Thymus (tissue), 11 donors: ENCODE data around the gene PET100. TPM values are rescaled to one million over a fixed set of nuclear protein-coding genes. Genes with fewer than 3 reads are reported as not detected.
"Not testable (repeated sequence)": the region's sequence is repeated elsewhere in the genome, so short reads cannot be mapped to it uniquely, and the experiment has no call there.

ENCODE experiments used
- DNase-seq, 9 donors: peaks; one replicate each; pipeline ENCODE4 v3.0.0-alpha.2; 2013; ENCODE audit warnings: low spot score in 9 of 9, low read depth in 6 of 9, missing footprints in 1 of 9
- H3K27ac ChIP-seq, 2 donors: one replicate each; pipeline ENCODE4 v1.5.1; 2013; ENCODE audit warnings: control low read depth in 1 of 2, low read depth in 1 of 2, low read length in 1 of 2, mild to moderate bottlenecking in 1 of 2, moderate library complexity in 1 of 2
- H3K27me3 ChIP-seq, 2 donors: one replicate each; pipeline ENCODE4 v1.5.1; 2013; ENCODE audit warnings: low read length in 1 of 2; ENCODE audit not compliant: control insufficient read depth in 2 of 2, insufficient read depth in 1 of 2
- H3K36me3 ChIP-seq, 2 donors: one replicate each; pipeline ENCODE4 v1.5.1; 2013; ENCODE audit warnings: low read length in 1 of 2, mild to moderate bottlenecking in 1 of 2, moderate library complexity in 1 of 2; ENCODE audit not compliant: control insufficient read depth in 2 of 2, insufficient read depth in 2 of 2
- H3K4me1 ChIP-seq, 2 donors: one replicate each; pipeline ENCODE4 v1.5.1; 2013; ENCODE audit warnings: low read length in 2 of 2; ENCODE audit not compliant: control insufficient read depth in 2 of 2, insufficient read depth in 2 of 2
- H3K4me3 ChIP-seq, 2 donors: one replicate each; pipeline ENCODE4 v1.5.1; 2013; ENCODE audit warnings: low read length in 2 of 2, control low read depth in 1 of 2, mild to moderate bottlenecking in 1 of 2
- H3K9me3 ChIP-seq, 2 donors: one replicate each; pipeline ENCODE4 v1.5.1; 2013; ENCODE audit warnings: low read length in 1 of 2, mild to moderate bottlenecking in 1 of 2; ENCODE audit not compliant: control insufficient read depth in 2 of 2, insufficient read depth in 1 of 2
- WGBS: extraction: QIAGEN DNeasy Blood & Tissue Kit; methylation state at CpG from one replicate; pipeline ENCODE4 v1.1.7; 2013; 5-methylcytosine and 5-hydroxymethylcytosine counted together
- polyA plus RNA-seq: library from polyadenylated mRNA; stranded (reverse); fragments of 200-250 nt; gene quantifications from one replicate; pipeline ENCODE4 v1.2.3, GENCODE V29; 2013
- total RNA-seq: library from RNA; stranded (reverse); fragments of 120-200 nt; gene quantifications from one replicate; pipeline ENCODE4 v1.2.4, GENCODE V29; 2013
- donor health status: healthy.

Gene PET100
- total and polyA plus RNA-seq, 2 donors = 143 to 216 TPM

GRCh38 chr19:7643629-7644549 is 14.3 kb downstream of the PET100 start:
- Histone ChIP-seq H3K4me1 (peaks cover 28 to 75% of the 10 kb centered on the region in 2 donors), H3K36me3 (peaks cover 67 to 74% of the 10 kb centered on the region in 2 donors), H3K9me3 (peaks cover 1 to 23% of the 10 kb centered on the region in 2 donors), H3K27ac (peak overlapping the region in 1 of 2 donors; percentile 96)
- not testable (repeated sequence) for DNase-seq, H3K27me3 ChIP-seq, H3K4me3 ChIP-seq
- 78% methylated on average over 10 of the region's 10 CpGs for WGBS

GRCh38 chr19:7644550-7644877 is 14.9 kb downstream of the PET100 start:
- DNase-seq = no peak
- Histone ChIP-seq H3K4me3 (no peak overlapping the region), H3K4me1 (peaks cover 27 to 73% of the 10 kb centered on the region in 2 donors), H3K27ac (peak overlapping the region in 1 of 2 donors; percentile 94), H3K36me3 (peaks cover 66 to 69% of the 10 kb centered on the region in 2 donors), H3K27me3 (no peaks in the 10 kb centered on the region), H3K9me3 (peaks cover 1 to 23% of the 10 kb centered on the region in 2 donors)
- WGBS = 95% methylated on average over 20 of the region's 20 CpGs

GRCh38 chr19:7645163-7645562 is 15.6 kb downstream of the PET100 start:
- Histone ChIP-seq H3K27me3 (no peaks in the 10 kb centered on the region), H3K9me3 (peaks cover 1 to 23% of the 10 kb centered on the region in 2 donors), H3K36me3 (peaks cover 60 to 62% of the 10 kb centered on the region in 2 donors), H3K27ac (peak overlapping the region; percentile 56 to 94), H3K4me3 (no peak overlapping the region), H3K4me1 (peaks cover 29 to 77% of the 10 kb centered on the region in 2 donors)
- 96% methylated on average over 14 of the region's 14 CpGs for WGBS
- no peak for DNase-seq

- H3K36me3 ChIP-seq = peaks cover 53 to 56% of the 10 kb centered on the region in 2 donors
- DNase-seq = peak in 2 of 9 donors; percentile 30 to 68
- 89% methylated on average over 20 of the region's 20 CpGs for WGBS
- H3K9me3 ChIP-seq = peaks cover 1 to 23% of the 10 kb centered on the region in 2 donors
- peak overlapping the region in 1 of 2 donors; percentile 44 for H3K4me3 ChIP-seq
- H3K27me3 ChIP-seq = peaks cover 0 to 3% of the 10 kb centered on the region in 2 donors
- H3K4me1 ChIP-seq = peaks cover 31 to 78% of the 10 kb centered on the region in 2 donors
- H3K27ac ChIP-seq = peak overlapping the region; percentile 43 to 94
Measured at GRCh38 chr19:7645656-7646425, 16.2 kb downstream of the PET100 start.

- Histone ChIP-seq H3K4me3 (peak overlapping the region in 1 of 2 donors; percentile 44), H3K9me3 (peaks cover 1 to 23% of the 10 kb centered on the region in 2 donors), H3K27ac (peak overlapping the region in 1 of 2 donors; percentile 94), H3K36me3 (peaks cover 52% of the 10 kb centered on the region in 2 donors), H3K4me1 (peaks cover 31 to 79% of the 10 kb centered on the region in 2 donors), H3K27me3 (peaks cover 0 to 6% of the 10 kb centered on the region in 2 donors)
- DNase-seq = no peak
- WGBS = 97% methylated on average over 8 of the region's 8 CpGs
Measured at GRCh38 chr19:7646426-7646700, 16.8 kb downstream of the PET100 start.

- 98% methylated on average over 26 of the region's 26 CpGs for WGBS
- H3K36me3 ChIP-seq = peaks cover 45 to 46% of the 10 kb centered on the region in 2 donors
Measured at GRCh38 chr19:7647156-7647555, 17.6 kb downstream of the PET100 start.

GRCh38 chr19:7648265-7649014 is 18.8 kb downstream of the PET100 start:
- peaks cover 0 to 20% of the 10 kb centered on the region in 2 donors for H3K9me3 ChIP-seq
- H3K36me3 ChIP-seq = peaks cover 36 to 38% of the 10 kb centered on the region in 2 donors
- no peak overlapping the region for H3K4me3 ChIP-seq
- DNase-seq = no peak
- peaks cover 23 to 77% of the 10 kb centered on the region in 2 donors for H3K4me1 ChIP-seq
- no peak overlapping the region for H3K27ac ChIP-seq
- peaks cover 0 to 6% of the 10 kb centered on the region in 2 donors for H3K27me3 ChIP-seq
- 93% methylated on average over 15 of the region's 15 CpGs for WGBS

More at GRCh38 chr19:7647156-7647555, 17.6 kb downstream of the PET100 start:
- Histone ChIP-seq H3K4me1 (peaks cover 27 to 78% of the 10 kb centered on the region in 2 donors), H3K27ac (no peak overlapping the region), H3K27me3 (peaks cover 0 to 6% of the 10 kb centered on the region in 2 donors), H3K4me3 (no peak overlapping the region), H3K9me3 (peaks cover 0 to 20% of the 10 kb centered on the region in 2 donors)
- no peak for DNase-seq

GRCh38 chr19:7650148-7650547 is 20.6 kb downstream of the PET100 start:
- H3K36me3 ChIP-seq = peaks cover 26 to 28% of the 10 kb centered on the region in 2 donors
- peaks cover 0 to 6% of the 10 kb centered on the region in 2 donors for H3K27me3 ChIP-seq
- DNase-seq = no peak
- H3K4me3 ChIP-seq = no peak overlapping the region
- H3K4me1 ChIP-seq = peaks cover 21 to 62% of the 10 kb centered on the region in 2 donors
- WGBS = 58% methylated on average over 2 of the region's 2 CpGs
- H3K9me3 ChIP-seq = peaks cover 0 to 4% of the 10 kb centered on the region in 2 donors
- peak overlapping the region in 1 of 2 donors; percentile 11 for H3K27ac ChIP-seq
